CD4-positive, alpha-beta T cell treated with Interleukin-12 subunit alpha and Interleukin-12 subunit beta, for 1 hour (primary cell): ENCODE results near the gene MCF2L.
"Not testable (repeated sequence)": the region's sequence is repeated elsewhere in the genome, so short reads cannot be mapped to it uniquely, and the experiment has no call there.

Experiments
- DNase-seq: peaks from one replicate; pipeline ENCODE4 v3.0.0-alpha.2; 2020

MCF2L gene

GRCh38 chr13:113070855-113071254, 101.8 kb downstream of the MCF2L start:
- DNase-seq = no peak

- DNase-seq = no peak
Measured at GRCh38 chr13:113072376-113072775, 103.4 kb downstream of the MCF2L start.

GRCh38 chr13:113073942-113074341, 104.9 kb downstream of the MCF2L start:
- DNase-seq = no peak

GRCh38 chr13:113074401-113074800, 105.4 kb downstream of the MCF2L start:
- DNase-seq = no peak

- no peak for DNase-seq
Measured at GRCh38 chr13:113074876-113075275, 105.9 kb downstream of the MCF2L start.

GRCh38 chr13:113075711-113076110, 106.7 kb downstream of the MCF2L start:
- no peak for DNase-seq

GRCh38 chr13:113076681-113077401, 107.8 kb downstream of the MCF2L start:
- DNase-seq = no peak

GRCh38 chr13:113077566-113077952, 108.5 kb downstream of the MCF2L start:
- no peak for DNase-seq

GRCh38 chr13:113077953-113078901, 109.2 kb downstream of the MCF2L start:
- no peak for DNase-seq

- DNase-seq = no peak
Measured at GRCh38 chr13:113078902-113079780, 110.1 kb downstream of the MCF2L start.

- not testable (repeated sequence) for DNase-seq
Measured at GRCh38 chr13:113079781-113080080, 110.7 kb downstream of the MCF2L start.

GRCh38 chr13:113080361-113080831, 111.4 kb downstream of the MCF2L start:
- DNase-seq = no peak

- no peak for DNase-seq
Measured at GRCh38 chr13:113080901-113081521, 112.0 kb downstream of the MCF2L start.

GRCh38 chr13:113082198-113083021, 113.4 kb downstream of the MCF2L start:
- DNase-seq = no peak

GRCh38 chr13:113083022-113083373, 114.0 kb downstream of the MCF2L start:
- DNase-seq = no peak

- DNase-seq = no peak
Measured at GRCh38 chr13:113083402-113084061, 114.5 kb downstream of the MCF2L start.

- DNase-seq = no peak
Measured at GRCh38 chr13:113084094-113084942, 115.3 kb downstream of the MCF2L start.

GRCh38 chr13:113084943-113085540, 116.0 kb downstream of the MCF2L start:
- no peak for DNase-seq

GRCh38 chr13:113086031-113086750, 117.2 kb downstream of the MCF2L start:
- DNase-seq = no peak
